BE2C (cell line): Measurements from ENCODE around the gene CCDC187.

Source experiments
- DNase-seq: peaks from one replicate; pipeline ENCODE4 v3.0.0-alpha.2; 2020
- H3K27me3 ChIP-seq: fragments of 250-450 bp; sonication (Bioruptor Pico); 2 replicates; pipeline ENCODE4 v1.5.1; 2020; ENCODE audit warnings: mild to moderate bottlenecking
- H3K36me3 ChIP-seq: fragments of 250-450 bp; sonication (Bioruptor Pico); 2 replicates; pipeline ENCODE4 v1.5.1; 2020; ENCODE audit warnings: mild to moderate bottlenecking
- H3K4me1 ChIP-seq: fragments of 250-450 bp; sonication (Bioruptor Pico); 2 replicates; pipeline ENCODE4 v1.5.1; 2020
- H3K4me3 ChIP-seq: 2 replicates; pipeline ENCODE4 v1.5.1; 2011; ENCODE audit warnings: low read depth, low read length
- H3K9me3 ChIP-seq: fragments of 250-450 bp; sonication (Bioruptor Pico); 2 replicates; pipeline ENCODE4 v1.5.1; 2020
- CTCF ChIP-seq: IDR thresholded peaks from 2 replicates; pipeline ENCODE4 v1.5.1; 2012; ENCODE audit warnings: mild to moderate bottlenecking, low read depth, low read length

Gene CCDC187

GRCh38 chr9:136202454-136203407 is 101.2 kb downstream of the CCDC187 start:
- H3K4me3 ChIP-seq, result no peak overlapping the region; the same call in 1 of the 2 replicates

GRCh38 chr9:136201609-136202453 is 102.1 kb downstream of the CCDC187 start:
- no peak for TF ChIP-seq CTCF
- DNase-seq, result no peak

More at GRCh38 chr9:136202454-136203407, 101.2 kb downstream of the CCDC187 start:
- Histone ChIP-seq H3K9me3 (no peaks in the 10 kb centered on the region), H3K27me3 (peaks cover 59% of the 10 kb centered on the region), H3K4me1 (peaks cover 14% of the 10 kb centered on the region), H3K36me3 (peaks cover 13% of the 10 kb centered on the region)
- no peak for DNase-seq
- TF ChIP-seq CTCF, result no peak

GRCh38 chr9:136201174-136201573 is 102.7 kb downstream of the CCDC187 start:
- H3K27me3 ChIP-seq, result peaks cover 74% of the 10 kb centered on the region

More at GRCh38 chr9:136201609-136202453, 102.1 kb downstream of the CCDC187 start:
- H3K4me1 ChIP-seq, result peaks cover 6% of the 10 kb centered on the region; the same call in 1 of the 2 replicates
- peaks cover 68% of the 10 kb centered on the region for H3K27me3 ChIP-seq
- no peak overlapping the region for H3K4me3 ChIP-seq
- H3K36me3 ChIP-seq, result peaks cover 8% of the 10 kb centered on the region; the same call in 1 of the 2 replicates
- no peaks in the 10 kb centered on the region for H3K9me3 ChIP-seq

DNA sequence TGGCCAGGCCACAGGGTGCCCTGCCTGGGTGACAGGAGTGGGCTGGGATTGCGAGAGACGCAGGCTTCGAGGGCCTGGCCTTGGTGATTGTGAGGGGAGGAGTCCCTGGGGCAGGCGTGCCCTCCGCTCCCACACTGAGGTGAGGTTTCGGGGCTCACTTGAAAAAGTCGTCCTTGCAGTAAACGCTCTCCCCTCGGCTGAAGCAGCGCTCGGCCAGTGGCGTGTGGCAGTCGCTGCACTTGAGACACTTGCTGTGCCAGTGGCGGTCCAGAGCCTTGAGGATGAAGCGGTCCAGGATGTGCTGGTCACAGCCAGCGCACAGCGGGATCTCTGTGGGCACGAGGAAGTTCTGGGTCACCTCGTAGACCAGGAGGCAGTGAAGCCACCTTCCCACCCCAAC is 103.5 kb downstream of the CCDC187 start:
- TF ChIP-seq CTCF, result no peak
- no peak overlapping the region for H3K4me3 ChIP-seq
- peaks cover 2% of the 10 kb centered on the region; the same call in 1 of the 2 replicates for H3K36me3 ChIP-seq
- H3K4me1 ChIP-seq, result 0 out of 2 replicates have a peak, but pooled peaks cover 3% of the 10 kb centered on the region
- no peaks in the 10 kb centered on the region for H3K9me3 ChIP-seq
- H3K27me3 ChIP-seq, result peaks cover 80% of the 10 kb centered on the region
- no peak for DNase-seq

More at GRCh38 chr9:136201174-136201573, 102.7 kb downstream of the CCDC187 start:
- Histone ChIP-seq H3K36me3 (peaks cover 8% of the 10 kb centered on the region; the same call in 1 of the 2 replicates), H3K4me3 (no peak overlapping the region), H3K4me1 (0 out of 2 replicates have a peak, but pooled peaks cover 3% of the 10 kb centered on the region), H3K9me3 (no peaks in the 10 kb centered on the region)
- TF ChIP-seq CTCF, result no peak
- no peak for DNase-seq
